Panc1 (cell line): ENCODE results near the gene MYO1E.

ENCODE experiments used
- POLR2AphosphoS5 ChIP-seq: IDR thresholded peaks from 2 replicates; pipeline ENCODE4 v1.6.1; 2012; ENCODE audit warnings: mild to moderate bottlenecking, low read depth, low read length, moderate library complexity
- SIN3A ChIP-seq: IDR thresholded peaks from 2 replicates; pipeline ENCODE4 v1.6.1; 2012; ENCODE audit warnings: low read depth, mild to moderate bottlenecking, low read length, moderate library complexity, borderline replicate concordance; ENCODE audit not compliant: insufficient read depth
- TCF7L2 ChIP-seq: IDR thresholded peaks from 2 replicates; pipeline ENCODE4 v1.6.1; 2011; ENCODE audit warnings: mild to moderate bottlenecking, low read depth, low read length, inconsistent platforms
- TF ChIP-seq, protein P1 (sequence below): fragments of 450-650 bp; IDR thresholded peaks from 2 replicates; pipeline ENCODE4 v1.5.1; 2017; ENCODE audit warnings: mild to moderate bottlenecking
- TF ChIP-seq, protein P2 (sequence below), 2 experiments: IDR thresholded peaks; 2 replicates each; pipeline ENCODE4 v1.6.1; 2011 to 2012; ENCODE audit warnings: low read depth in 2 of 2, control low read depth in 1 of 2, low read length in 1 of 2, mild to moderate bottlenecking in 1 of 2, moderate library complexity in 1 of 2; ENCODE audit not compliant: insufficient read depth in 1 of 2

DNA sequence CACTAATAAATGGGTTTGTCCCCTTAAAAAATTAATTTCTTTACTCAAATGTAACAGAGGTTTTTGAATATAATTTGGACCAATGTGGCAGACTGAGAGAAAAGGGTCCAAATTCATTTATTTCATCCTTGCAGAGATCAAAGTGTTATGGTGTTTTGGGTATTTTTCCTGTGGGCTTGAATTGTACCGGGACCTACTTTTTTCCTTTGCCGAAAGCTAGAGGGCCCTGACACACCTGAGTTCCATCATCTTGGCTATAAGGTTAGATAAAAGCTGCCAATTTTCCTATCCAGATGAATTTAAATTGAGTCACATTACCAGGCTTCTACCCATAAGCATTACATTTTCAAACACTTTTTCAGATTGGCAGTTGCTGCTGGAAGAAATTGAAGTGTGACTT is 266.8 kb downstream of the MYO1E start:
- TF ChIP-seq, protein P1, sequence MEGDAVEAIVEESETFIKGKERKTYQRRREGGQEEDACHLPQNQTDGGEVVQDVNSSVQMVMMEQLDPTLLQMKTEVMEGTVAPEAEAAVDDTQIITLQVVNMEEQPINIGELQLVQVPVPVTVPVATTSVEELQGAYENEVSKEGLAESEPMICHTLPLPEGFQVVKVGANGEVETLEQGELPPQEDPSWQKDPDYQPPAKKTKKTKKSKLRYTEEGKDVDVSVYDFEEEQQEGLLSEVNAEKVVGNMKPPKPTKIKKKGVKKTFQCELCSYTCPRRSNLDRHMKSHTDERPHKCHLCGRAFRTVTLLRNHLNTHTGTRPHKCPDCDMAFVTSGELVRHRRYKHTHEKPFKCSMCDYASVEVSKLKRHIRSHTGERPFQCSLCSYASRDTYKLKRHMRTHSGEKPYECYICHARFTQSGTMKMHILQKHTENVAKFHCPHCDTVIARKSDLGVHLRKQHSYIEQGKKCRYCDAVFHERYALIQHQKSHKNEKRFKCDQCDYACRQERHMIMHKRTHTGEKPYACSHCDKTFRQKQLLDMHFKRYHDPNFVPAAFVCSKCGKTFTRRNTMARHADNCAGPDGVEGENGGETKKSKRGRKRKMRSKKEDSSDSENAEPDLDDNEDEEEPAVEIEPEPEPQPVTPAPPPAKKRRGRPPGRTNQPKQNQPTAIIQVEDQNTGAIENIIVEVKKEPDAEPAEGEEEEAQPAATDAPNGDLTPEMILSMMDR: no peak; the same call in 1 of the 2 replicates
- TF ChIP-seq SIN3A (no peak), POLR2AphosphoS5 (no peak), TCF7L2 (no peak)
- TF ChIP-seq, protein P2, sequence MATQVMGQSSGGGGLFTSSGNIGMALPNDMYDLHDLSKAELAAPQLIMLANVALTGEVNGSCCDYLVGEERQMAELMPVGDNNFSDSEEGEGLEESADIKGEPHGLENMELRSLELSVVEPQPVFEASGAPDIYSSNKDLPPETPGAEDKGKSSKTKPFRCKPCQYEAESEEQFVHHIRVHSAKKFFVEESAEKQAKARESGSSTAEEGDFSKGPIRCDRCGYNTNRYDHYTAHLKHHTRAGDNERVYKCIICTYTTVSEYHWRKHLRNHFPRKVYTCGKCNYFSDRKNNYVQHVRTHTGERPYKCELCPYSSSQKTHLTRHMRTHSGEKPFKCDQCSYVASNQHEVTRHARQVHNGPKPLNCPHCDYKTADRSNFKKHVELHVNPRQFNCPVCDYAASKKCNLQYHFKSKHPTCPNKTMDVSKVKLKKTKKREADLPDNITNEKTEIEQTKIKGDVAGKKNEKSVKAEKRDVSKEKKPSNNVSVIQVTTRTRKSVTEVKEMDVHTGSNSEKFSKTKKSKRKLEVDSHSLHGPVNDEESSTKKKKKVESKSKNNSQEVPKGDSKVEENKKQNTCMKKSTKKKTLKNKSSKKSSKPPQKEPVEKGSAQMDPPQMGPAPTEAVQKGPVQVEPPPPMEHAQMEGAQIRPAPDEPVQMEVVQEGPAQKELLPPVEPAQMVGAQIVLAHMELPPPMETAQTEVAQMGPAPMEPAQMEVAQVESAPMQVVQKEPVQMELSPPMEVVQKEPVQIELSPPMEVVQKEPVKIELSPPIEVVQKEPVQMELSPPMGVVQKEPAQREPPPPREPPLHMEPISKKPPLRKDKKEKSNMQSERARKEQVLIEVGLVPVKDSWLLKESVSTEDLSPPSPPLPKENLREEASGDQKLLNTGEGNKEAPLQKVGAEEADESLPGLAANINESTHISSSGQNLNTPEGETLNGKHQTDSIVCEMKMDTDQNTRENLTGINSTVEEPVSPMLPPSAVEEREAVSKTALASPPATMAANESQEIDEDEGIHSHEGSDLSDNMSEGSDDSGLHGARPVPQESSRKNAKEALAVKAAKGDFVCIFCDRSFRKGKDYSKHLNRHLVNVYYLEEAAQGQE (IDR thresholded peaks at IDR 0.05; ENCODE audit: insufficient read depth in 1 of 2, low read depth in 2 of 2, low read length in 1 of 2): no peak
